Stomach (tissue), 4 donors: ENCODE measurements around the gene LRRC3C.
"Not testable (repeated sequence)": the region's sequence is repeated elsewhere in the genome, so short reads cannot be mapped to it uniquely, and the experiment has no call there.

Experiments
- CTCF ChIP-seq, 7 experiments: fragments of 450-650 bp in 4 of 7; fragments of 200-600 bp in 3 of 7; sonication (generic) in 3 of 7; IDR thresholded peaks; one replicate each; pipeline ENCODE4 v1.5.1; 2016 to 2019; ENCODE audit warnings: antibody characterized with exemption in 7 of 7, control low read depth in 2 of 7, mild to moderate bottlenecking in 1 of 7
- EP300 ChIP-seq: sonication (generic); formaldehyde crosslinking; IDR thresholded peaks from one replicate; pipeline ENCODE4 v1.6.1; 2017; ENCODE audit warnings: antibody characterized with exemption
- POLR2AphosphoS5 ChIP-seq, 3 donors: sonication (generic); formaldehyde crosslinking; IDR thresholded peaks; one replicate each; pipeline ENCODE4 v1.6.1; 2016; ENCODE audit warnings: antibody characterized with exemption in 3 of 3

DNA sequence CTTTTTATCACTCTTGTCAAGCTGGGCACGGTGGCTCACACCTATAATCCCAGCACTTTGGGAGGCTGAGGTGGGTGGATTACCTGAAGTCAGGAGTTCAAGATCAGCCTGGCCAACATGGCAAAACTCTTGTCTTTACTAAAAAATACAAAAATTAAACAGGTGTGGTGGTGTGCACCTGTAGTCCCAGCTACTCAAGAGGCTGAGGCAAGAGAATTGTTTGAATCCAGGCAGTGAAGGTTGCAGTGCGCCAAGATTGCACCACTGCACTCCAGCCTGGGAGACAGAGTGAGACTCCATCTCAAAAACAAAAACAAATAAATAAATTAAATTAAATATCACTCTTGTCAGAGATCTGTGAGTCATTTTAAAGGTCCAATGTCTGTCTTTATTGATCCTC is 25.5 kb upstream of the LRRC3C start:
- TF ChIP-seq CTCF (IDR thresholded peaks at IDR 0.05); POLR2AphosphoS5 (IDR thresholded peaks at IDR 0.05); EP300: not testable (repeated sequence)
